NK-92 treated with Interleukin-12 subunit alpha and Interleukin-12 subunit beta, amount 100 ng/mL, for 24 hours (cell line): Measurements from ENCODE around the gene CA11.
"Not testable (repeated sequence)": the region's sequence is repeated elsewhere in the genome, so short reads cannot be mapped to it uniquely, and the experiment has no call there.

Experiments used
- DNase-seq: peaks from one replicate; lab custom pipeline; 2025; lab: John Stamatoyannopoulos, UW

The CA11 gene

GRCh38 chr19:48646001-48646721, at the start of gene CA11:
Gene CA11, minus strand, starts transcription at chr19:48646187. Its CDS starts 555 bp downstream, at chr19:48645632.
- DNase-seq: peak; percentile 76

GRCh38 chr19:48693629-48694028, 47.6 kb upstream of the CA11 start:
- DNase-seq: not testable (repeated sequence)

- DNase-seq: no peak
These were observed 43.5 kb upstream of the CA11 start for GRCh38 chr19:48689449-48689848.

- DNase-seq: no peak
These were observed 41.8 kb upstream of the CA11 start for GRCh38 chr19:48687776-48688175.

GRCh38 chr19:48686637-48687036, 40.6 kb upstream of the CA11 start:
- DNase-seq: not testable (repeated sequence)

GRCh38 chr19:48686088-48686487, 40.1 kb upstream of the CA11 start:
- no peak for DNase-seq

- no peak for DNase-seq
These were observed 39.6 kb upstream of the CA11 start for GRCh38 chr19:48685583-48685982.

GRCh38 chr19:48683349-48683748, 37.4 kb upstream of the CA11 start:
- DNase-seq: no peak

- DNase-seq: no peak
These were observed 35.1 kb upstream of the CA11 start for GRCh38 chr19:48681127-48681470.

- DNase-seq: no peak
These were observed 34.6 kb upstream of the CA11 start for GRCh38 chr19:48680436-48681126.

GRCh38 chr19:48680006-48680405, 34.0 kb upstream of the CA11 start:
- DNase-seq: not testable (repeated sequence)

GRCh38 chr19:48678201-48678600, 32.2 kb upstream of the CA11 start:
- no peak for DNase-seq

GRCh38 chr19:48676887-48677286, 30.9 kb upstream of the CA11 start:
- DNase-seq: no peak

- DNase-seq: no peak
These were observed 30.5 kb upstream of the CA11 start for GRCh38 chr19:48676487-48676886.

GRCh38 chr19:48674921-48675824, 29.2 kb upstream of the CA11 start:
- DNase-seq: peak; percentile 39

- no peak for DNase-seq
These were observed 28.3 kb upstream of the CA11 start for GRCh38 chr19:48674216-48674809.

GRCh38 chr19:48673436-48674100, 27.6 kb upstream of the CA11 start:
- no peak for DNase-seq

- no peak for DNase-seq
These were observed 27.0 kb upstream of the CA11 start, which contains the start of gene NTN5 for GRCh38 chr19:48672994-48673393. Gene NTN5, minus strand, starts transcription at chr19:48673017. Its CDS starts 2,031 bp downstream, at chr19:48670986.

- DNase-seq: no peak
These were observed 25.5 kb upstream of the CA11 start for GRCh38 chr19:48671446-48671995.

GRCh38 chr19:48670699-48671445, 24.9 kb upstream of the CA11 start:
- no peak for DNase-seq
